Ovary (tissue), 9 donors: ENCODE measurements around the gene UBL7. TPM values are rescaled to one million over a fixed set of nuclear protein-coding genes. Genes with fewer than 3 reads are reported as not detected.
"Not testable (repeated sequence)": the region's sequence is repeated elsewhere in the genome, so short reads cannot be mapped to it uniquely, and the experiment has no call there.

Source experiments
- DNase-seq, 5 donors: peaks; one replicate each; pipeline ENCODE4 v3.0.0-alpha.2; 2019 to 2020
- H3K27ac ChIP-seq, 2 donors: fragments of 200-600 bp; one replicate each; pipeline versions ENCODE4 v1.5.1 to v1.8.0; 2019 to 2022
- H3K27me3 ChIP-seq: fragments of 200-600 bp; one replicate; pipeline ENCODE4 v1.8.0; 2022
- H3K36me3 ChIP-seq: fragments of 200-600 bp; sonication (generic); one replicate; pipeline ENCODE4 v1.5.1; 2019
- H3K4me1 ChIP-seq: one replicate; pipeline ENCODE4 v1.8.1; 2013; ENCODE audit warnings: mild to moderate bottlenecking, moderate library complexity; ENCODE audit not compliant: insufficient read depth
- H3K4me3 ChIP-seq: fragments of 200-600 bp; sonication (generic); one replicate; pipeline ENCODE4 v1.5.1; 2017
- H3K9me3 ChIP-seq, 2 donors: fragments of 200-600 bp in 1 of 2; sonication (generic) in 1 of 2; one replicate each; pipeline versions ENCODE4 v1.5.1 to v1.8.1; 2013 to 2019; ENCODE audit warnings: mild to moderate bottlenecking in 1 of 2, moderate library complexity in 1 of 2
- CTCF ChIP-seq, 3 donors: fragments of 450-650 bp in 2 of 3; fragments of 200-600 bp in 1 of 3; IDR thresholded peaks; one replicate each; pipeline versions ENCODE4 v1.5.1 to v1.8.0; 2016 to 2022; ENCODE audit warnings: antibody characterized with exemption in 3 of 3, mild to moderate bottlenecking in 1 of 3
- EP300 ChIP-seq: sonication (generic); formaldehyde crosslinking; IDR thresholded peaks from one replicate; pipeline ENCODE4 v1.6.1; 2017; ENCODE audit warnings: antibody characterized with exemption
- POLR2A ChIP-seq: fragments of 450-650 bp; IDR thresholded peaks from one replicate; pipeline ENCODE4 v1.6.1; 2017; ENCODE audit warnings: antibody characterized with exemption, mild to moderate bottlenecking, moderate library complexity
- WGBS, 3 donors: extraction: QIAGEN DNeasy Blood & Tissue Kit in 1 of 3; methylation state at CpG; one replicate each; pipeline versions ENCODE4 v1.1.5 to v1.1.7; 2013 to 2017; 5-methylcytosine and 5-hydroxymethylcytosine counted together
- intact Hi-C, 4 donors: fragments of 100-400 bp; cut with DNase I; formaldehyde crosslinking; loops; one replicate each; pipeline versions ENCODE4 v1.11.0 to v1.15.1; 2022 to 2023
- polyA plus RNA-seq, 2 donors: library from polyadenylated mRNA; stranded (reverse); fragments of 200-250 nt in 1 of 2; fragments of 350-450 nt in 1 of 2; fragmentation: Illumina TruSeq in 1 of 2; extraction: RNeasy Lipid Tissue Mini Kit (QIAGEN cat#74804) in 1 of 2; gene quantifications; one replicate each; pipeline ENCODE4 v1.2.3, GENCODE V29; 2013 to 2014
- total RNA-seq, 7 donors: library from RNA; depleted of rRNA in 2 of 7; stranded (reverse); fragments of >200 nt in 2 of 7; fragmentation: NEBNext Ultra II Directional in 3 of 7; extraction: Animal tissue kit (Norgen Biotek cat#: 25700) in 3 of 7; gene quantifications; one replicate each; pipeline versions ENCODE4 v1.1.0 to v1.2.4, GENCODE V29; 2016 to 2023
- donor health status: DM: no; HTN: no; CAD: no; lungs with moderate emphysema.
- donor health status: DM: no; HTN: no; CAD: no.
- donor health status: Bipolar disorder and iron deficiency.
- donor health status: DM: yes; HTN: yes; CAD: no.
- donor health status: DM: no; HTN: no; CAD: no.
- donor health status: DM: yes; HTN: yes; CAD: no.

UBL7 gene
- total and polyA plus RNA-seq, 9 donors, result 26.4 to 44.1 (median 34.3) TPM

- no peak overlapping the region for H3K27ac ChIP-seq
- TF ChIP-seq EP300 (no peak), POLR2A (no peak), CTCF (IDR thresholded peaks at IDR 0.05) (no peak)
- no peaks in the 10 kb centered on the region for H3K9me3 ChIP-seq
- no peak overlapping the region for H3K4me3 ChIP-seq
- H3K36me3 ChIP-seq, result no peaks in the 10 kb centered on the region
- WGBS, 3 donors, result 79 to 95% (median 86%) methylated on average over 1 of the region's 1 CpG
- no peaks in the 10 kb centered on the region for H3K27me3 ChIP-seq
- DNase-seq, result no peak
- intact Hi-C loops, result no loop called here
- no peaks in the 10 kb centered on the region for H3K4me1 ChIP-seq
These were observed 27.8 kb upstream of the UBL7 start for GRCh38 chr15:74488776-74489175.

GRCh38 chr15:74482661-74483060 is 21.7 kb upstream of the UBL7 start:
- H3K27me3 ChIP-seq, result no peaks in the 10 kb centered on the region
- no peaks in the 10 kb centered on the region for H3K36me3 ChIP-seq
- intact Hi-C loops, result no loop called here
- H3K27ac ChIP-seq, result no peak overlapping the region
- TF ChIP-seq CTCF (IDR thresholded peaks at IDR 0.05) (no peak), POLR2A (no peak), EP300 (no peak)
- H3K9me3 ChIP-seq, result no peaks in the 10 kb centered on the region
- WGBS, 3 donors, result 50 to 59% (median 57%) methylated on average over 3 of the region's 3 CpGs
- H3K4me3 ChIP-seq, result no peak overlapping the region
- H3K4me1 ChIP-seq, result no peaks in the 10 kb centered on the region
- no peak for DNase-seq

- H3K9me3 ChIP-seq, H3K4me1 ChIP-seq, H3K4me3 ChIP-seq, intact Hi-C loops, DNase-seq, H3K36me3 ChIP-seq, H3K27me3 ChIP-seq, H3K27ac ChIP-seq: not testable (repeated sequence)
- 93 to 98% (median 96%) methylated on average over 19 to 27 of the region's 27 CpGs for WGBS, 3 donors
These were observed 19.4 kb upstream of the UBL7 start for GRCh38 chr15:74480364-74480763.

GRCh38 chr15:74471621-74472020 is 10.7 kb upstream of the UBL7 start:
- H3K4me3 ChIP-seq, intact Hi-C loops, H3K4me1 ChIP-seq, H3K27ac ChIP-seq, H3K36me3 ChIP-seq, DNase-seq, H3K27me3 ChIP-seq, H3K9me3 ChIP-seq: not testable (repeated sequence)
- 92 to 97% (median 95%) methylated on average over 7 of the region's 7 CpGs for WGBS, 3 donors

- Histone ChIP-seq H3K4me3 (no peak overlapping the region), H3K4me1 (no peaks in the 10 kb centered on the region), H3K27ac (no peak overlapping the region), H3K9me3 (no peaks in the 10 kb centered on the region), H3K36me3 (no peaks in the 10 kb centered on the region), H3K27me3 (no peaks in the 10 kb centered on the region)
- no peak for DNase-seq
- WGBS, 3 donors, result 96 to 98% (median 97%) methylated on average over 12 of the region's 12 CpGs
- intact Hi-C loops, result no loop called here
- no peak for TF ChIP-seq EP300
- TF ChIP-seq POLR2A, result no peak
- no peak for TF ChIP-seq CTCF (IDR thresholded peaks at IDR 0.05)
These were observed 9.9 kb upstream of the UBL7 start for GRCh38 chr15:74470631-74471395.
